Mucosa of rectum (tissue), 2 donors: ENCODE measurements around the gene DGCR8.

Source experiments
- H3K27ac ChIP-seq, 2 donors: one replicate each; pipeline ENCODE4 v1.7.0; 2013; ENCODE audit warnings: inconsistent platforms in 2 of 2, low read depth in 2 of 2, low read length in 2 of 2
- H3K27me3 ChIP-seq, 2 donors: one replicate each; pipeline ENCODE4 v1.7.0; 2013; ENCODE audit warnings: low read length in 2 of 2; ENCODE audit not compliant: control insufficient read depth in 2 of 2, insufficient read depth in 2 of 2
- H3K36me3 ChIP-seq, 2 donors: one replicate each; pipeline ENCODE4 v1.7.0; 2013; ENCODE audit warnings: low read length in 2 of 2; ENCODE audit not compliant: control insufficient read depth in 2 of 2, insufficient read depth in 2 of 2
- H3K4me1 ChIP-seq, 2 donors: one replicate each; pipeline ENCODE4 v1.7.0; 2013; ENCODE audit warnings: low read length in 2 of 2, mild to moderate bottlenecking in 1 of 2; ENCODE audit not compliant: control insufficient read depth in 2 of 2, insufficient read depth in 2 of 2
- H3K4me3 ChIP-seq, 2 donors: one replicate each; pipeline ENCODE4 v1.7.0; 2013; ENCODE audit warnings: low read length in 2 of 2
- H3K9ac ChIP-seq, 2 donors: one replicate each; pipeline ENCODE4 v1.7.0; 2013; ENCODE audit warnings: low read length in 2 of 2, low read depth in 1 of 2, mild to moderate bottlenecking in 1 of 2
- H3K9me3 ChIP-seq, 2 donors: one replicate each; pipeline ENCODE4 v1.7.0; 2013; ENCODE audit warnings: low read length in 2 of 2; ENCODE audit not compliant: control insufficient read depth in 2 of 2
- donor health status: healthy.
- donor health status: Normal muscosa, but diverticular disease.

Gene DGCR8

GRCh38 chr22:20117633-20118299 is 37.7 kb downstream of the DGCR8 start:
- H3K4me1 ChIP-seq = peaks cover 11 to 20% of the 10 kb centered on the region in 2 donors

GRCh38 chr22:20118300-20119020 is 38.4 kb downstream of the DGCR8 start:
- Histone ChIP-seq H3K9me3 (no peaks in the 10 kb centered on the region), H3K9ac (peak overlapping the region; percentile 70 to 79), H3K36me3 (peaks cover 10 to 22% of the 10 kb centered on the region in 2 donors), H3K27ac (peak overlapping the region in 1 of 2 donors; percentile 58), H3K4me1 (peaks cover 11 to 20% of the 10 kb centered on the region in 2 donors), H3K4me3 (peak overlapping the region; percentile 74 to 75), H3K27me3 (no peaks in the 10 kb centered on the region)

More at GRCh38 chr22:20117633-20118299, 37.7 kb downstream of the DGCR8 start:
- peak overlapping the region; percentile 74 to 75 for H3K4me3 ChIP-seq
- H3K27me3 ChIP-seq = no peaks in the 10 kb centered on the region
- peak overlapping the region; percentile 58 to 70 for H3K27ac ChIP-seq
- no peaks in the 10 kb centered on the region for H3K9me3 ChIP-seq
- peaks cover 9 to 25% of the 10 kb centered on the region in 2 donors for H3K36me3 ChIP-seq
- peak overlapping the region; percentile 70 to 79 for H3K9ac ChIP-seq

DNA sequence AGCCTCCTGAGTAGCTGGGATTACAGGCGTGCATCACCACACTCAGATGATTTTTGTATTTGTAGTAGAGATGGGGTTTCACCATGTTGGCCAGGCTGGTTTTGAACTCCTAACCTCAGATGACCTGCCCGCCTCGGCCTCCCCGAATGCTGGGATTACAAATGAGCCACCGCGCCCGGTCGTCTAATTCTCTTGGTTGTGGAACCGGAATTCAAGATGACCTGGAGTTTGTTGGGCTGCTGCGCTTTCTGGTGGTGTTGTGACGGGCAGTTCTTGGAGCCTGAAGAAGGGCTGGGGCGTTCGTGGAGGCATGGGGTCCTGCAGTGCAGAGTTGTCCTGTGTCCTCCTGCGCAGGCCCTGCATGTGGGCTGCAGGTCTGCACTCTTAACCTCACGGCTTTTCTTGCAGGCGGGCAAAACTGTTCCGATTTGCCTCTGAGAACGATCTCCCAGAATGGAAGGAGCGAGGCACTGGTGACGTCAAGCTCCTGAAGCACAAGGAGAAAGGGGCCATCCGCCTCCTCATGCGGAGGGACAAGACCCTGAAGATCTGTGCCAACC is 41.9 kb downstream of the DGCR8 start:
- Histone ChIP-seq H3K4me1 (peaks cover 4 to 10% of the 10 kb centered on the region in 2 donors), H3K36me3 (peaks cover 30 to 31% of the 10 kb centered on the region in 2 donors)

DNA sequence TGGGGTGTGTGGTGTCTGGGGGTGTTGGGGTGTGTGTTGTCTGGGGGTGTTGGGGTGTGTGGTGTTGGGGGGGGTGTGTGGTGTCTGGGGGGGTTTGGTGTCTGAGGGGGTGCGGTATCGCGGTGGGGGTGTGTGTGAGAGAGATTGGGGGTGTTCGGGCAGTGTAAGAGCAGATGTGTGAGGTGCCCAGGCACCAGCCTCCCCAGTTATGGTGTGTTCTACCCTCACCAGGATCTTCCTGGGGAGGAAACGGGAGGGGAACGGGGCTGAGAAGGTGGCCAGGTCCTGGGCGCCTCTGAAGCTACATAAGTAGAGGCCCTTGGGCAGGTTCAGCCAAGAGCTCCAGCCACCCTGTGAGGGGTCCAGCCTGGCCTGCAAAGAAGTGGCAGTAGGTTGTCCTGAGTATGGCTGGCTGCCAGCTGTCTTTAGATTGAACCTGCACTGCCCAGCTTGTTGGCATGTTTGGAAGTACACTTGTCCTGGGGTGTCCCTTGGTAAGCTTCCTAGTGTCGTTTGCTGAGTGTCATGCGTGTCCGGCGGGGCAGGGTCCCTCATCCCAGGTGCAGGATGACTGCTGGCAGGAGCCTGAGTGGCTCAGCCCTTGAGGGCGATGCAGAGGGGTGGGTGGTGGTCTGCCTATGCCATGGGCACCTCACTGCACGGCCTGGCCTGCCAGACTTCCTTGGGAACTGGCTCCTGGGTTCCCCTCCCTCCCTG is 43.5 kb downstream of the DGCR8 start:
- no peaks in the 10 kb centered on the region for H3K27me3 ChIP-seq
- H3K4me3 ChIP-seq = no peak overlapping the region
- H3K36me3 ChIP-seq = peaks cover 34 to 35% of the 10 kb centered on the region in 2 donors
- no peak overlapping the region for H3K9ac ChIP-seq
- H3K27ac ChIP-seq = no peak overlapping the region
- no peaks in the 10 kb centered on the region for H3K9me3 ChIP-seq
- peaks cover 2 to 3% of the 10 kb centered on the region in 2 donors for H3K4me1 ChIP-seq

More for the DNA sequence above, 41.9 kb downstream of the DGCR8 start:
- Histone ChIP-seq H3K9ac (no peak overlapping the region), H3K27me3 (no peaks in the 10 kb centered on the region), H3K27ac (no peak overlapping the region), H3K4me3 (no peak overlapping the region), H3K9me3 (no peaks in the 10 kb centered on the region)

DNA sequence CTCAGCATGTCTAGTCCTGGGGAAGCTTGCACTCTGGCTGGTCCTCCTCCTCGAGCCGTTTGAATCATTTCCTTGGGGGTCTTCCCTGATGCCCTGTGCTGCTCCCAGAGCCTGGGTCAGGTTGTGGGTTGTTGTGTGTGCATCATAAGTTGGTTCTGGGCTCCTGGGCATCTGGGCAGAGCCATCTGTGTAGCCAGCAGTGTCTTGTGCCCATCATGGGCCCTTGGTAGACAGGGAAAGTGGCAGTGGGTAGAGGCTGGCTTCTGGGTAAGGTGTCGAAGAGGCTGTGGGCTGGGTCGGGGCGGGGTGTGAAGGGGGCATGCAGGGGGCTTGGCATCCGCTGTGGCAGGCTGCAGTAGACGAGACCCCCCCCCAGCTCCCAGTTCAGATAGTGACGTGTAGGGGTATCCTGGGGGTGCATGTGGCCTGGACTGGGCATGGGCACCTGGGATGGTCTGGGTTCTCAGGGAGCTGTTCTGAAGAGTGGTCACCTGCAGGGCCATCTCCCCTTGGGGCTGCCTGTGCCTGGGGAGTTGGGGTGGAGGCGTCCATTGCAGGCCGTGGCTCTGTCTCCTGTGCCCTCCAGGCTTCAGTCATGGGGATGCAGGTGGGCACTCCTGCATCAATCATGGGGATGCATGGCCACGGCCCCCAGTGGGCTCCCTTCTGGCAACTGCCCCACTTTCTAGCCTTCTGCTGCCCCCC is 44.2 kb downstream of the DGCR8 start:
- no peaks in the 10 kb centered on the region for H3K27me3 ChIP-seq
- H3K9ac ChIP-seq = no peak overlapping the region
- no peak overlapping the region for H3K4me3 ChIP-seq
- H3K36me3 ChIP-seq = peaks cover 34 to 35% of the 10 kb centered on the region in 2 donors
- no peaks in the 10 kb centered on the region for H3K9me3 ChIP-seq
- no peaks in the 10 kb centered on the region for H3K4me1 ChIP-seq
- H3K27ac ChIP-seq = no peak overlapping the region

DNA sequence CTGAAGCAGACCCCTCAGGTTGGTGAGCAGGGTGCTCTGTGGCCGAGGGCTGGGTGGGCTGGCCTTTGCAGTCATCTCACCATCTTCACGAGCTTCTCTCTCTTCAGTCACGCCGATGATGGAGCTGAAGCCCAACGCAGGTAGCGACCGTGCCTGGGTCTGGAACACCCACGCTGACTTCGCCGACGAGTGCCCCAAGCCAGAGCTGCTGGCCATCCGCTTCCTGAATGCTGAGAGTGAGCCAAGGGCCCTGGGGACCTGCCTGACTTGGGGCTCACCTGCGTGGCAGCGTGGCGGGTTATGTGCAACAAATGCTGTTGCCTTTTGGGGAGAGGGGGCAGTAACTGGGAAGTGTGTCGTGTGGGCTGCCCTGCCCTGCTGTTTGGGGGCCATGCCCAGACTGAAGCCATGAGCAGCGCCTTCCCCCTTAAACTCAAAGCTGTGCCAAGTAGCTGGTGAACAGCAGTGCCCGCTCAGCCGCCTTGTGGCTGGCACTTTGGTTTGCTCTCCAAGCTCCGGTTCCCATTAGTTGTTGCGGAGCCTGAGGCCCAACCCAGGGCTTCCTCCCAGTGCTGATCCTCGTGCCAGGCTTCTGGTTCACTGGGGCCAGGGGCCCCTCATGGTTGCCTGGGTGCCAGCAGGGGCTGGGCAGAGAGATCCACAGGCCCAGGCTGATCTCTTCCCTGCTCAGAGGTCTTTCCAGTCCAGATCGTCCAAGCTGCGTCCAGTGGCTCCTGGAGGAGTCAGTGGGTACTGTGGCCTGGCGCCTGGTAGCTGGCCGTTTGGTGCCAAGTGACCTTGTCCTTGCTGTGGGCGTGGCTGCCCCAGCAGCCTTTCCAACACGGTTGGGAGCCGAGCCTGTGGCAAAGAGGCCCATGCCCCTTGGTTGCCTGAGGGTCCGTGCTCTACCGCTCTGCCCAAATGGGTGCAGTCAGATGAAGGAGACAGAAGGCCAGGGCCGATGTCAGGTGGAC is 45.4 kb downstream of the DGCR8 start:
- Histone ChIP-seq H3K36me3 (peaks cover 26 to 28% of the 10 kb centered on the region in 2 donors), H3K4me1 (peaks cover 0 to 2% of the 10 kb centered on the region in 2 donors), H3K9me3 (no peaks in the 10 kb centered on the region)

GRCh38 chr22:20126284-20127029 is 46.4 kb downstream of the DGCR8 start:
- no peak overlapping the region for H3K27ac ChIP-seq
- no peaks in the 10 kb centered on the region for H3K9me3 ChIP-seq
- peaks cover 0 to 5% of the 10 kb centered on the region in 2 donors for H3K4me1 ChIP-seq
- H3K36me3 ChIP-seq = peaks cover 24 to 28% of the 10 kb centered on the region in 2 donors
- no peak overlapping the region for H3K4me3 ChIP-seq
- H3K9ac ChIP-seq = no peak overlapping the region
- H3K27me3 ChIP-seq = no peaks in the 10 kb centered on the region

More for the DNA sequence above, 45.4 kb downstream of the DGCR8 start:
- Histone ChIP-seq H3K27ac (no peak overlapping the region), H3K4me3 (no peak overlapping the region), H3K9ac (no peak overlapping the region), H3K27me3 (no peaks in the 10 kb centered on the region)

DNA sequence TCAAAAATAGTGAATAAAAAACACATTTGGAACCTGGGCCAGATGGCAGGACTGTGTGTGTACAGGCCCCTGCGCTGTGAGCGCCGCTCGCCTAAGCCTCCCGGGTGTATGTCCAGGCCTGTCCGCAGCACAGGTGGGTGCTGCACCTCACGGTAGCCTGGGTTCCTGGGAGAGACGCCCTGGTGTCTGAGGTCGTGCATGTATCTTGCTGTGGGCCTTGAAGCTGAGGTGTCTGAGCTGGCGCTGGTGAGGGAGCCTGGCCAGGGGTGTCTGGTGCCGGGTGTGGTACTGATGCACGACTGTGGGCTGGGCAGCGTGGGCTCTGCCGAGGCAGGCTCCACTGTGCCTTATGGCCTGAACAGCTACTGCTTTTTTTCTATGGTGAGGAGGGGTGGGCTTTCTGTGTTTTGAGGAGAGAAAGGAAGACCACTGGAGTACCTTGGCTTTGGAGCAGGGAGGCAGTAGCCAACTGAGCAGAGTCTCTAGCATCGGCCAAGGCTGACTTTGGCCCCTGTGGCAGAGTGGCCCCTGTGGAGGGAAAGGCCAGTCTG is 47.4 kb downstream of the DGCR8 start:
- Histone ChIP-seq H3K4me1 (peaks cover 4 to 8% of the 10 kb centered on the region in 2 donors), H3K9me3 (no peaks in the 10 kb centered on the region), H3K9ac (no peak overlapping the region), H3K4me3 (no peak overlapping the region), H3K27me3 (no peaks in the 10 kb centered on the region), H3K27ac (no peak overlapping the region), H3K36me3 (peaks cover 24% of the 10 kb centered on the region in 2 donors)
